DOHH2 (cell line): ENCODE data around the gene PLPP3.

ENCODE experiments used
- EZH2phosphoT487 ChIP-seq: fragments of 200-600 bp; sonication (generic); IDR thresholded peaks from 2 replicates; pipeline ENCODE4 v1.6.1; 2017; ENCODE audit warnings: borderline replicate concordance, mild to moderate bottlenecking, antibody characterized with exemption, low read length, moderate library complexity, mixed read lengths
- TF ChIP-seq, protein P1 (sequence below): fragments of 200-600 bp; sonication (generic); IDR thresholded peaks from one replicate; pipeline ENCODE4 v1.5.1; 2014; ENCODE audit warnings: antibody characterized with exemption, mild to moderate bottlenecking, low read depth, low read length; ENCODE audit not compliant: poor library complexity, severe bottlenecking

DNA sequence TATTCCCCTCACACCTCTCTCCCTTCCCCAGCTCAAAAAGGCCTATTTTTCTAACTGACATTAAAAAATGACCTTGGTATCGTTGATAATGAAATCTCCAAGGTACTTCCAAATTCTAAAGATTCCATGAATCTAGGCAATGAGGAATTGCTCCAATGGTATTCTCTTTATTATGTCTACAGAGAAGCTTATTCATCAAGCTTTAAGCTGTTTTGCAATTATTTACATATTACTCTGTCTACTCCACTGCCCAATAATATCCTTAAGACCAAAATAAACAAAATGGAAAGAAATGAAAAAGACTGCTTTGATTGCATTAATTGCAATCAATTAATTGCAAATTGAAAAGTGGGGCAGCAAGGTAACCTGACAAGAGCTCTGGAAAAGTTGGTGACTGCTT lies 7.9 kb downstream of the PLPP3 start:
- TF ChIP-seq, protein P1, sequence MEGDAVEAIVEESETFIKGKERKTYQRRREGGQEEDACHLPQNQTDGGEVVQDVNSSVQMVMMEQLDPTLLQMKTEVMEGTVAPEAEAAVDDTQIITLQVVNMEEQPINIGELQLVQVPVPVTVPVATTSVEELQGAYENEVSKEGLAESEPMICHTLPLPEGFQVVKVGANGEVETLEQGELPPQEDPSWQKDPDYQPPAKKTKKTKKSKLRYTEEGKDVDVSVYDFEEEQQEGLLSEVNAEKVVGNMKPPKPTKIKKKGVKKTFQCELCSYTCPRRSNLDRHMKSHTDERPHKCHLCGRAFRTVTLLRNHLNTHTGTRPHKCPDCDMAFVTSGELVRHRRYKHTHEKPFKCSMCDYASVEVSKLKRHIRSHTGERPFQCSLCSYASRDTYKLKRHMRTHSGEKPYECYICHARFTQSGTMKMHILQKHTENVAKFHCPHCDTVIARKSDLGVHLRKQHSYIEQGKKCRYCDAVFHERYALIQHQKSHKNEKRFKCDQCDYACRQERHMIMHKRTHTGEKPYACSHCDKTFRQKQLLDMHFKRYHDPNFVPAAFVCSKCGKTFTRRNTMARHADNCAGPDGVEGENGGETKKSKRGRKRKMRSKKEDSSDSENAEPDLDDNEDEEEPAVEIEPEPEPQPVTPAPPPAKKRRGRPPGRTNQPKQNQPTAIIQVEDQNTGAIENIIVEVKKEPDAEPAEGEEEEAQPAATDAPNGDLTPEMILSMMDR, result no peak
- no peak for TF ChIP-seq EZH2phosphoT487
